Stomach (tissue), 4 donors: ENCODE measurements around the gene FAM222B.

Source experiments
- CTCF ChIP-seq, 7 experiments: fragments of 450-650 bp in 4 of 7; fragments of 200-600 bp in 3 of 7; sonication (generic) in 3 of 7; IDR thresholded peaks; one replicate each; pipeline ENCODE4 v1.5.1; 2016 to 2019; ENCODE audit warnings: antibody characterized with exemption in 7 of 7, control low read depth in 2 of 7, mild to moderate bottlenecking in 1 of 7
- EP300 ChIP-seq: sonication (generic); formaldehyde crosslinking; IDR thresholded peaks from one replicate; pipeline ENCODE4 v1.6.1; 2017; ENCODE audit warnings: antibody characterized with exemption
- POLR2A ChIP-seq, 4 donors: fragments of 450-650 bp; IDR thresholded peaks; one replicate each; pipeline ENCODE4 v1.6.1; 2016; ENCODE audit warnings: antibody characterized with exemption in 4 of 4, control low read depth in 2 of 4, mild to moderate bottlenecking in 1 of 4, moderate library complexity in 1 of 4
- POLR2AphosphoS5 ChIP-seq, 3 donors: sonication (generic); formaldehyde crosslinking; IDR thresholded peaks; one replicate each; pipeline ENCODE4 v1.6.1; 2016; ENCODE audit warnings: antibody characterized with exemption in 3 of 3

GRCh38 chr17:28747801-28748750 lies 94.5 kb downstream of the FAM222B start:
- TF ChIP-seq CTCF (IDR thresholded peaks at IDR 0.05) (no peak), POLR2A (IDR thresholded peaks at IDR 0.05) (no peak), EP300 (no peak), POLR2AphosphoS5 (IDR thresholded peaks at IDR 0.05) (no peak)
